HG02852 (cell line): Measurements from ENCODE around the gene DNAJC5.
"Not testable (repeated sequence)": the region's sequence is repeated elsewhere in the genome, so short reads cannot be mapped to it uniquely, and the experiment has no call there.

Experiments
- ATAC-seq: cut with Tn5 transposase; IDR thresholded peaks from one replicate; pipeline ENCODE4 v1.9.1; 2021; ENCODE audit warnings: mild to moderate bottlenecking, moderate library complexity; ENCODE audit not compliant: unreplicated experiment

DNAJC5 gene

DNA sequence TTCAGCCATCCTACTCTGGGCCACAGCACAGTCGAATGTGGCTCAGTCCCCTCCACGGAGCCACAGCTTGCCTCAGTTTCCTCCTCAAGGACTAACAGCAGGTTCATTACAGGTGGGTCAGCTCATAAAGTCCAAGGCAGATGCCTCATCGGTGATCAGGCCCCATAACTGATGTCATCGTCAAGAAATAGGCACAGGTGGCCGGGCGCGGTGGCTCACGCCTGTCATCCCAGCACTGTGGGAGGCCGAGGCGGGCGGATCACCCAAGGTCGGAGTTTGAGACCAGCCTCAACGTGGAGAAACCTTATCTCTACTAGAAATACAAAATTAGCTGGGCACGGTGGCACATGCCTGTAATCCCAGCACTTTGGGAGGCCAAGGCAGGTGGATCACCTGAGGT is 57.8 kb downstream of the DNAJC5 start:
- ATAC-seq: no peak

DNA sequence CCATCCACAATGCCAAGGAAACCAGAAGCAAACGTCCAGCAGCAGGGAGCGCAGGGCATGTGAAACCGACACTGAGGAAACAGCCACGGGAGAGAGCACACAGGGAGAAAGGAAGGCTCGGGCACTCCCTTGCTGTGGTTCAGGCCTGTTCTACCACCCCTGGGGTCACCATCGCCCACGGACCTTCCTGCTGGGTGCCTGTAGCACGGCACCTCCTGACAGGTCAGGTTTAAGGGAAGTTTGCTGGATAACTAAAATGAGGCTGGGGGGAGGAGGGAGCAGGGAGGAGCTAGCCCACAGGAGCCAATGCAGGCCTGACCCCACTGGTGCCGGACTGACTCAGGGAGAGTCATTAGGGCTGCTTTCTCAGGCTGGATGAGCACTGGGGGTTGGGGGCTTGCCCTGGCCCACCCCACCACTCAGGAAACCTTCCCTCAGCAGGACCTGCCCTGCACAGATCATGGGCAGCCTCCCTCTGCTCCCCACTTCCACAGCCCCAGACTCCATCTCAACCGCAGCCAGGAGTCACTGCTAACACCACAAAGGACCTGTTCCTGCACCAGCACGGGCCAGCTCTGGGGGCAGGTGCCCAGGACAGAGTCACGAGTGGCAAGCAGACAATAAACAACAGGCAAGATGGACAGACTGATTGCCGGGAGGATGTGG is 59.0 kb downstream of the DNAJC5 start:
- ATAC-seq: no peak

DNA sequence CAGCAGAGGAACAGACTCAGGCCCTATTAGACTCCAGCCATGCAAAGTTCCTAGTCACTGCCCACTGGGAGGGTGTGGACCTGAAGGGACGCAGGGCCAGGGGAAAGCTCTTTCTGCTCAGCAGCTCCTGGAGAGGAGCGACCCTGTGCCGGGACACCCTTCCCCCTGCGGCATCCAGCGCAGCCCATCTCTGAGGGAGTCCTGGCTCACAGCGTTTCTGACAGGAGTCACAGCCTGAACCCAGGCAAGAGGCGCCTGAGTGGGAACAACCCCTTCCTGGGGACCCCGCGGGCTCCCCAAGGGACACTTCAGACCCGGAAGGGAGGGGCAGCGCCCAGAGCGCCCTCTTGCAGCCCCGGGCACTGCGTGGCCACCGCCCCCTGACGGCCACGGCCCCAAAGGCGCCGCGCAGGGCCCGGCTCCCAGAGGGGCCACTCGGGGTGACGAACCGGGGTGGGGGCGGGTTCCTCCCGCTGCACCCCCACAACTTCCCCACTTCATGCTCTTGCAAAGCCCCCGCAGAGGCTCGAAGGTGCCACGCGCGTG is 60.4 kb downstream of the DNAJC5 start:
- ATAC-seq: no peak

DNA sequence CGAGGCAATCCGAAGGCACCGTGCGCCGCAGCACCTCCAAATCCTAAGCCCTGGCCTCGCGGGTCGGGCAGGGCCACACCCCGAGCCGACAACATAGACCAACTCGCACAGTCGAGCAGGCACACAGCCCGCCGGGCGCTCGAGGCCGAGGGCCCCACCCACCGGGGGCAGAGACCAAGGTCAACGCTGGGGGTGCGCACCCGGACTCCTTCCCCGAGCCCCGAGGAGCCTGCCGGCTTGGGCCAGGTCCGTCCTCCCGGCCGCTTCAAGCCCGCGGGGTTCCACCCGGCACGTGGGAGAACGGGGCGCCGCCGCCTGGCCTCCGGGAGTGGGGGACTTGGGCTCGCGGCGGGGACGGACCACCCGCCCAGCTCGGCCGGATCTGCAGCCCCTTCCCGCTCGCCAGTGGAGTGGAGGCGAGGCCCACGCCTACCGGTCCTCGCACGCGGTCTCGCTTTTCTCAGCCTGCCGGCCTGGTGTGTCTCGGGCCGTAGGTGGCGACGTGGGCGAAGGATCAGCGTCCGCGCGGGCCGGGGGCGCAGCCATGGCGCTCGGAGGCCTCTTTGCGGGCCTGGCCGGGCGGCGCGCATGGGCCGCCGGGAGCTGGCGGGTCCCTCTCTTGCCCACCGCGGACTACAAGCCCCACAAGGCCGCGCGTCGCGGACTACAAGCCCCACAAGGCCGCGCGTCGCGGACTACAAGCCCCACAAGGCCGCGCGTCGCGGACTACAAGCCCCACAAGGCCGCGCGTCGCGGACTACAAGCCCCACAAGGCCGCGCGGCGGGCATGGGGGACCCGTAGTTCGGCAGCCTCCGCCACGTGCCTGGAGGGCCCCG is 61.1 kb downstream of the DNAJC5 start, which contains the start of gene UCKL1:
Gene UCKL1, minus strand, starts transcription at position 590 of the 837 bp plus-strand sequence. Its CDS starts 44 bp downstream, at position 546.
- ATAC-seq: peak; percentile 74

DNA sequence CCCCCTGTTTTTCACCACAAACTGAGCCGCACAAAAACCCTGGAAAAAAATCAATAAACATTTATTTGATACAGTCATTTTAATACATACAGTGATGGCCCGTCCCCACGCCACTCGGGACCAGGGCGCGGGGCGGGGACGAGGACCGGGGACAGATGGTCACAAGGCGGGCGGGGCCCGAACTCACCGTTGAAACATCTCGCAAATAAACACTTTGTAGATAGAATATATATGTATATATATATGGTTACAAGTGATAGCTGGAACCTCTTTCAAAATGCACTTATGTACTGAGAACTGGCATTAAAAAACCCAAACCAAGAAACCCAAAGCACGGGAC is 61.7 kb downstream of the DNAJC5 start:
- peak; percentile 13 for ATAC-seq

DNA sequence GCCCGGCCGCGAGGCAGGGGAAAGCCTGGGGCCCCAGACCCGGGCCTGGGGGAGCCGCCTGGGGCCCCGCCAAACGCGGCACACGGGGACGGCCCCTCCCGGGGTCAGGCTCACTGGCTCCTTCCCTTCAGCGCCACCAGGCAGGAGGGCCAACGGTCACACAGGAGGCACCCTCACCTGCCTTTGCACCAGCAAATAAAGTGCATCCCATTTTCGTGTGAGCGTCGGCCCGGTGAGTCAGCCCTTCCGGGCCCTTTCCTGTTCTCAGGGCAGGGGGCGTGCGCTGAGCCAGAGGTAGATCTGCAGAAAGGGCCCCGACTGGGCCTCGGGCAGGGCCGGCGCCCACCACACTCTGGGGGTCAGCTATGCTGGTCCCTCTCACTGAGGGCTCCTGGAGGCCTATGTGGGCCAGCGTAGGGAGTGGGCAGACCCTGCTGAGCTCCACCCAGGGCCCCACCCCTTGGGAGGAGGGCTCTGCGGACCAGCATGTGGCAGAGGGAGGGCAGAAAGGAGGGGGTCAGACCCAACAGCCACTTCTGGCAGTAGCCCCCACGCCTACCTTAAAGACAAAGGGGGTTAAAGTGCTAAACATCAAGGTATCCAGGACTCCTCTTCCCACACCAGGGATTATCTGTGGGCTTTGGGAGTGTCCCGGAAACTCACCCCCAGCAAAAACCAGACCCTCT is 62.2 kb downstream of the DNAJC5 start:
- peak; percentile 19 for ATAC-seq

DNA sequence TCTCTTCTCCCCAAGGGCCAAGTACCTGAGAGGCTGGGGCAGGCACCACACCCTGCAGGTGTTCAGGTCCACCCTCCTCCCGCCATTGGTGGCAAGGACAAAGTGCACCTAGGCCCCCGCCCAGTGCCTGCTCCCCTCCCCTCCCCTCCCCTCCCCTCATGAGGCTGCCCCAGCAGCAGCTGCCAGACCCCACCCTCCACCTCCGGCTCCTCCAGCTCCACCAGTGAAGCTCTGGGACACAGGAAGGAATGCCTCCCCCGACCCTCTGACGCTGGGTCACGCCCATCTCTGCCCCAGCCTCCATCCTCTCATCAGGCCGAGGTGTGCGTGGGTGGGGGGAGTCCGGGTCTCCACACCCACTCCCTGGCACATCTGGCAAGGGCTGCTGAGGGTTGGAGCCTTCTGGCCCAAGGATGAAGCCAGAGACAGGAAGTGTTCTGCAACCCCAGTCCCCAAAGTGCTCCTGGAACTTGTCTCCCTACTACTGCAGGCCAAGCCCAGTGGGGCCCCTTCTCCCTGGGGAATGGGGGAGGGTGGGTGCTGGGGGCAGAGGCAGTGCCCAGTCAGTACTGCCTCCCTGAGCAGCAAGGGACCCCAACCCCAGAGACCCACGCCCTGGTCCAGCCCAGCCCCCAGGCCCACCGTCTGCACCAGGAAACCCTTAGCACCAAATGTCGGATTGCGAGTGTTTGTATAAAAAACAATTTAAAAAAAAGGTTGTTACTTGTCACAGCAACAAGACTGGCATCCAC is 62.9 kb downstream of the DNAJC5 start:
- ATAC-seq: no peak

DNA sequence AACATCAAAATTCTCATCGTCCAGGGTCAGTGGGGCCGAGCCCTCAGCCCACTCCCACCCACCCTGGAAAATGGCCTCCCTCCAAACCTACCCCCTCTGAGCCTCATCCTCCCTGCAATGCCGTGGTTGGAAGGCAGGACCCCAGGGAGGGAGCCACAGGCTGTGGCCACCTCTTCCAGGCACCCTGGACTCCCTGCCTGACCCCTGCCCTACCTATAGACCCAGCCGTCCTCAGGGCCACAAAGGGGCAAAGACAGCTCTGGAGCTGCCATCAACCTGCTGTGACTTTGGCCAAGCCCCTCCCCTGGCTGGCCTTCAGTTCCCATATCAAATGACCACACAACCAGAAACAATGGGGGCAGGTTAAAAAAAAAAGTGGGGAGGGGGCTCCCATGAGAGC is 63.5 kb downstream of the DNAJC5 start:
- no peak for ATAC-seq

DNA sequence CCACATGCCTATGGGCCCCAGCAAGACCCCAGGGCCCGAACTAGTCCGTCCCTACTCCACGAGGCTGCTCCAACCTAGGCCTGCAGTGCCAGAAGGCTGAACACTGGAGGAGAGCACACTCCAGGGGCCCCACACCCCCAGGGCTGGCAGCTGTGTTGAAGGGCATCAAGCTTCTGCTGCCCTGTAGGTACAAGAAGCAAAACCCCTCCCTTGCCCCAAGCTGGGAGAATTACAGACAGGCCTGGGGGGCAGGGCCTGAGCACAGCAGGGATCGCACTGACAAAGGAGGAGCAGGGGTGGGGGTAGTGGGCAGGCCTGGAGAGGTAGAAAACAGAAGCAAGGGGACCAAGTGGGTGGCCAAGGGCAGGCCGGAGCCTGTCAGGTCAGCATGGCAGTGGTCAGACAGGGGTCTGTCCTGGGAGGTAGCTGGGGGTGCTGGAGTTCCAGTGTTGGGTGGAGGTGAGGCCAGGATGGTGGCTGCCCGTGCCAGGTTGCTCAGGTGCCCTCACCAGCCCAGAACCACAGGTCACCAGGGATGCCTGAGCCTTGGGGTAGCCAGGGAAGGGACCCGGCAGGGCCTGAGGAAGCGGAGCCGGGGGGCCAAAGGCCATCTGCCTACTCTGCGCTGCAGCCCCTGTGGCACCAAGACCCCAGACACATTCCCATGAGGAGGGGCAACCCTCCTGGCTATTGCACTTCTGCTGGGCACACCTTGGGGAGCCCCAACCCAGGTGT is 64.2 kb downstream of the DNAJC5 start:
- ATAC-seq: no peak

DNA sequence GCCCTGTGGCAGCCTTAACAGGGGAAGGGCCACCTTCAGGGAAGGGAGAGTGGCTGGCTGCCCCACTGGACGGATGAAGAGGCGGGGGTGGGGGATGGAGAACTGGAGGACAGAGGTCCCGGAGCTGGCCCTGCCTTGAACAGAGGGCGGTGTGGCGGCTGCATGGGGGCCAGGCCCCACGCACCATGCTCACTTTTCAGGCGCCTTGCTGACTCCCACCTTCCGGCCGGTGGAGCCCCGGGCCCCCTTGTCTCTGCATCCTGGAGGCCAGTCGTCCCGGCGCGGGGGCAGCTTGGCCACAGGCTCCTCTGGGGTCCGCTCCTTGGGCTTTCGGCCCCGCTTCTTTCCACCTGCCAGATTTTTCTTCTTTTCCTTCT is 64.8 kb downstream of the DNAJC5 start:
- no peak for ATAC-seq

DNA sequence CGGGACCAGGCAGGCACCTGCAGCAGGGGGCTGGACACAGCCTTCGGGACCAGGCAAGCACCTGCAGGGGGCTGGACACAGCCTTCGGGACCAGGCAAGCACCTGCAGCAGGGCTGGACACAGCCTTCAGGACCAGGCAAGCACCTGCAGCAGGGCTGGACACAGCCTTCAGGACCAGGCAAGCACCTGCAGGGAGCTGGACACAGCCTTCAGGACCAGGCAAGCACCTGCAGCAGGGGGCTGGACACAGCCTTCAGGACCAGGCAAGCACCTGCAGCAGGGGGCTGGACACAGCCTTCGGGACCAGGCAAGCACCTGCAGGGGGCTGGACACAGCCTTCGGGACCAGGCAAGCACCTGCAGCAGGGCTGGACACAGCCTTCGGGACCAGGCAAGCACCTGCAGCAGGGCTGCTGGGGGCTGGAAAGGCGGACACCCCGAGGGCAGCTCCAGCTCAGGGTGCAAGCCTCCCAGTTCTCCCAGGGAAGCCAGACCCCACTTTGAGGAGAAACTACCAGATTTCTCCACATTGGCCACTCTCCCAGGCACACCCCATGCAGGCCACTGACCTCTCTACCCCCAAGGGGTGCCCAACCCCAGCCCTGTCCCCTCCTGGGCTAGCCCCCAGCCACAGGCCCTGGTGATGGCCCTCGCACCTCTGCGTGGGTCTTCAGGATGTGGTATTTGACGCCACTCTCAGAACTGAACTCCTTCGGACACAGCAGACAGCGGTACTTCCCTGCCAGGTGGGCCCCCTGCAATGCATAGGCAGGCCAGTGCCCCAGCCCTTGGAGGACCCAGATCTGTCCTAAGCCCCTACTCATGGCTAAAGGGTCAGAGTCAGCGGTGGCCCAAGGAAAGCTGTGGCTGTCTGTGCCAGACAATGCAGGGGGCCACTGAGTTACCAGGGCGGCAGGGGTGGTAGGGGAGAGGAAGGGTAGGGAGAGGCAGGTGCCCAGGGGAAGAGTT is 66.0 kb downstream of the DNAJC5 start:
- ATAC-seq: not testable (repeated sequence)

DNA sequence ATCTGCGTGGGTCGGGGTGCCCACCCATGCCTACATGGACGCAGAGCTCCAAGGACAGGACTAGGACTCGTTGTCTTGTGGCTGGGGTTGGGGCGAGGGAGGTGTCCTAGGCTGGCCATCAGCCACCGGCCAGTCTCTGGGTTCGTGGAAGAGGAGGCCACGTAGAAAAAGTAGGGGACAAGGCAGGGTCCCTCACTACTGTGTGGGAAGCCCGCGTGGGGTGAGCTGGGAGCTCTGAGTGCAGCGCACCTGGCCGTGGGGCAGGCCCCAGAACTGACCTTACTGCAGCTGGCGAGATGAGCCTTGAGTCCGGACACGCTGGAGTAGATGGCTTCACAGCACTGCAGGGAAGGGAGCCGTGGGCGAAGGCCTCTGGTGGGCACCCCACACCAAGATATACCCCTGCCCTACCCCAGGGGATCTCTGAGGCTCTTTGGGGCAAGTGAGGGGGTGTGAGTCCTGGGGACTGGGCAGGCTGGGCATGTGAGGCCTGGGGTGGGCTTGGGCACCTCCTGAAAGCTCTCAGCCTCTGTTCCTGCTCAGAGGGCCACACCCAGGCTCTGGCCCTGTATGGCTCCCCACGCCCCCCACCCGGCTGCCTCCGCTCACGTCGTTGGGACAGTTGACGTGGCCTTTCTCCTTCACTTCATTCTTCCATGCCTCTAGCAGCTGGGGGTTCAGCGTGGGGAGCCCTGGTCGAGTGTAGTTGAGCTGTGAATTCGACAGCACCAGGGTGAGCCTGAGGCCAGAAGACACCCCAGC is 66.9 kb downstream of the DNAJC5 start:
- ATAC-seq: no peak

DNA sequence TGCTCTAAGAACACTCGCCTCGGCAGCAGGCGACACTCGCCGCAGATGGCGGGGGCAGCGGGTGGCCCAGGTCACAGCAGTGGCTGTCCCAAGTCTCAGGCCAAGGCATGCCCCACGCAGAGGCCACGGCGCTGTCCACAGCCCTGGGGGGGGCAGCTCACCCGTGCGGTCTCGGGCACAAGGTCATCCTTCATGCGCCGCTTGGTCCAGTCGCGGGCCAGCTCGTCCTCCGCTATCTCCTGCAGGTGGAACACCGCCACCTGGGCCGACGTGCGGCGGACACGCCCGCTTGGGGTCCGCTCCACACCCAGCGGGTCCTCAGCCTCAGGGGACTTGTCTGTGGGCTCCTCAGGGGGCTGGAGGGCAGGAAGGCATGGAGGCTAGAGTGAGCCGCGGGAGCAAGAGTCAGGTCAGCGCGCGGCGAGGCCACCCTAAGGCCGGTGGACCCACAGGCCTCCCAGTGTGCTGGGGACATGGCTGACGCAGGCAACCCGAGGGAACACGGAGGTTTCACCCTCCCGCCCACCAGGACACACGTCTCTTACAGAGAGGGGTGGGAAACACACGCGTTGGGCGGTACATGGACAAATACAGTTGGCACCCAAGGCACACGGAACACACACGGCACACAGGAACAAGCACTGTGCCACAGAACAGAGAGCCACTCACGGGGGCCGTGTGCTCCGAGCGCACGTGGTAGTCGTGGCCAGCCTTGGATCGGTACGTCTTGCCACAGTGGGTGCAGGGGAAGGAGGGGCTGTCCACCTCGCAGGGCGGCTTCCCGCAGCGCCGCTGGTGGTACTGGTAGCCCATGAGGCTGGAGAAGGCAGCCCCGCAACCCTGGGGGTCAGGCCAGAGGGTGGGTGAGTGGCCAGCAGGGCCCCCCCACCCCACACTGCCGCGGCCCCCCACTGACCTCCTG is 67.8 kb downstream of the DNAJC5 start:
- no peak for ATAC-seq

DNA sequence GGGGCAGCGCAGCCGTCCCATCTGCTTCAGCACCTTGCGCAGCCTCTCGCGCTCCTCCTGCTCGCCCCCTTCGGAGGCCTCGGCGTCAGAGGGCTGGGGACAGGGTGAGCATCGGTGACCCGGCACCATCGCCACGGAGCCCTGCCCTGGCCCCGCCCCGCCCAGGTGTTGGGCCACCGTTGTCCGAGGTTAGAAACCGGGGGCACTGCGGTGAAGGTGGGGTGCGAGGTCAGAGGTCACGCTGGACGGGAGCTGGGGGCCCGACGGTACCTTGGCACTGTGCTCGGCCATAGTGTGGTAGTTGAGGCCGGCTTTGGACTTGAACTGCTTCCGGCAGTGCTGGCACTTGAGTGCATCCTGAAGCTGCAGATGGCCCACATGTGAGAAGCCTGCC is 68.4 kb downstream of the DNAJC5 start:
- no peak for ATAC-seq

DNA sequence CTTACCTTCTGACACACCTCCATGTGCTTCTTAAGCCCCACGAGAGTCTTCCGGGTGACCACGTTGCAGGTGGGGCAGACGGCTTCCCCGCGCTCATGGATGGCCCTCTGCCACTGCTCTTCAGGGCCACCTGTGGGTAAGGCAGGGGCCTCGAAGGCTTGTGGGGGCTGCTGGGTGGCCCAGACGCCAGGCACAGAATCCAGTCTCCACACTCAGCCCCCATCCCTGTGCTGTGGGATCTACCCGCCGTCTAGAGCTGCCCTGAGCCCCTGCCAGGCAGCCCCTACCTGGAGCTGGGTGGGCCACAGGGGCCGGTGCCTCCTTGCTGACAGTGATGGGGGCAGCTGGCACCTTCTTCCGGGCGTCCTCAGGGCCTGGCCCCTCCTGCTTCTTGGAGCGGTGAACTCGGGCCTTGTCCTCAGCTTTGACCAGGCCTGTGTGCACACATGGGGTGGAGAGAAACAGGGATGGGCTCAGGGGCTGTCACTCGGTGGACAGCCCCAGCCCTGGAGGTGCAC is 68.9 kb downstream of the DNAJC5 start:
- no peak for ATAC-seq

DNA sequence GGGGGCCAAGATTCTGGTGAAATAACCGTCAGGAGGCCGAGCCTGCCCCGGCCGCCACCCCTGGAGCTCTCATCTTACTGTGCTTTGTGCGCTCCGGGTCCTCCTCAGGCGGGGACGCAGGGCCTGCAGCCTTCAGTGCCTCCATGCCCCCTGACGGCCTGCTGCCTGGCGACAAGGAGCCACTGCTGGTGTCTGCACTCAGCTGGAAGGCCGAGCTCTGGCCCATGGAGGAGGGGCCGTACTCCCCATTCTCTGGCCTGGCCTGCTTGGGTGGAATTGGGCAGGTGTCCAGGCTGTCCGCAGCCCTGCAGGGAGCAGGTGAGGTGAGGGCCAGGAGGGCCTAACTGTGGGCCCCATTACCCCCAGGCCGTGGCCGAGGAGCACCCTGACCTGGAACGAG is 69.5 kb downstream of the DNAJC5 start:
- ATAC-seq: no peak
